Measurements from ENCODE around the gene FGFBP1.

Gene FGFBP1

DNA sequence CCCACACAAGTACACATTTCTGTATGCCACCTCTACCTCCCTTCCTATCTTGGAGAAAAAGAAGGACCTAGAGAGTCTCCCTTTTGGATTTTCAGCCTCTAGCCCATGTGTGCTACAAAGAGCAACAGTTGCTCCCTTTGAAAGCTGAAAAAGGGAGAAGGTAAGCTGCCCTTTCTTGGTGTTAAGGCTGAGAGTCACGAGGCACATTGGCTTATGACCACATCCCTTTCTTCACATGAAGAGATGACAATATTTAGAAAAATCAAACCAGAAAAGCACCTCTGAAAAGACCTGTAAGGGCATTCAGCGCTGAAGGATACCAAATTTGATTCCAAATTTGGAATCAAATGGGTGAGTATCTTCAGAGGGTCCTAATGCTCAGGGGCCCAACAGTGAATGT, 6.4 kb upstream of the FGFBP1 start:
- Histone ChIP-seq H3K4me3 (ENCODE audit: low read length) (no peak overlapping the region), H3K9ac (ENCODE audit: low read depth, low read length) (no peak overlapping the region), H3K27ac (ENCODE audit: low read depth, low read length) (no peak overlapping the region), H3K4me1 (ENCODE audit: insufficient read depth, low read length) (no peaks in the 10 kb centered on the region), H3K36me3 (ENCODE audit: insufficient read depth, low read length) (no peaks in the 10 kb centered on the region), H3K9me3 (ENCODE audit: insufficient read depth, low read depth, low read length) (no peaks in the 10 kb centered on the region), H3K27me3 (ENCODE audit: insufficient read depth, low read length) (no peaks in the 10 kb centered on the region)
- WGBS: 91% methylated on average over 2 of the region's 2 CpGs

DNA sequence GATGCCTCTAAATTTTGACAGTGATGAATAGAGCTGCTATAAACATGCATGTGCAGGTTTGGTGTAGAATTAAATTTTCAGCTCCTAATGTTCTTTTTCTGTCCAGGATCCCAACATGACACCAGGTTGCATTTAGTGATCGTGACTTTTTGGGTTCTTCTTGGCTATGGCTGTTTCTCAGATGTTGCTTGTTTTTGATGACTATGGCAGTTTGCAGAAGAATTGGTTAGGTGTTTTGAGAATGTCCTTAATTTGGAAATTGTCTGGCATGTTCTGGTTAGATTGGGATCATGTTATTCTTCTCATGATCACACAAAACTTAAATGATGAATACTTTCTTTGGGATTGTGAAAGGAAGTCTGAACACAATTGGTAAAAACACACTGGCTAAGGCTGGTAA, 3.7 kb upstream of the FGFBP1 start:
- Histone ChIP-seq H3K27ac (ENCODE audit: low read depth, low read length) (no peak overlapping the region), H3K4me3 (ENCODE audit: low read length) (no peak overlapping the region), H3K27me3 (ENCODE audit: insufficient read depth, low read length) (no peaks in the 10 kb centered on the region), H3K36me3 (ENCODE audit: insufficient read depth, low read length) (no peaks in the 10 kb centered on the region), H3K4me1 (ENCODE audit: insufficient read depth, low read length) (peaks cover 9% of the 10 kb centered on the region; the same call in 1 of the 2 replicates), H3K9me3 (ENCODE audit: insufficient read depth, low read depth, low read length) (no peaks in the 10 kb centered on the region), H3K9ac (ENCODE audit: low read depth, low read length) (no peak overlapping the region)
- 100% methylated on average over 1 of the region's 1 CpG for WGBS

DNA sequence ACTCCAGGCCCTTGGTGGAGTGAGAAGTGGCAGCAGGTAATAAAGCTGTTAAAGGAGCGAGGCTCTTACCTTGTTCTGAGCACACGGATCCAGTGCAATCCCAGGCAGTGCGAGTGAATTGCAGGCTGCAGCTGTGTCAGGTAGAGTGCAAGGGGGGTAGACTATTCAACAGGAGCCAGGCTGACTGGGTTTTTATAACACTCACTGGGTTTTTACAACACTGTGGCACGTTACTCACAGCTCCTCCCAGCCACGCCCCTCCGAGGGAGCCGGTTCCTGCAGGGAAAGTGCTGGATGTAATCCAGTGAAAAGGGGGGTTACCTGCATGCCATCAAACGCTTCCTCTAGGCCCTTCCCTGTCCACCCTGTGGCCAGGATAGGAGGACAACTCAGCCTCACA, 358 bp downstream of the FGFBP1 start:
- Histone ChIP-seq H3K27ac (ENCODE audit: low read depth, low read length) (no peak overlapping the region), H3K36me3 (ENCODE audit: insufficient read depth, low read length) (no peaks in the 10 kb centered on the region), H3K27me3 (ENCODE audit: insufficient read depth, low read length) (no peaks in the 10 kb centered on the region), H3K9me3 (ENCODE audit: insufficient read depth, low read depth, low read length) (no peaks in the 10 kb centered on the region), H3K4me3 (ENCODE audit: low read length) (no peak overlapping the region), H3K4me1 (ENCODE audit: insufficient read depth, low read length) (peaks cover 9% of the 10 kb centered on the region; the same call in 1 of the 2 replicates), H3K9ac (ENCODE audit: low read depth, low read length) (no peak overlapping the region)
- WGBS: 37% methylated on average over 8 of the region's 8 CpGs

DNA sequence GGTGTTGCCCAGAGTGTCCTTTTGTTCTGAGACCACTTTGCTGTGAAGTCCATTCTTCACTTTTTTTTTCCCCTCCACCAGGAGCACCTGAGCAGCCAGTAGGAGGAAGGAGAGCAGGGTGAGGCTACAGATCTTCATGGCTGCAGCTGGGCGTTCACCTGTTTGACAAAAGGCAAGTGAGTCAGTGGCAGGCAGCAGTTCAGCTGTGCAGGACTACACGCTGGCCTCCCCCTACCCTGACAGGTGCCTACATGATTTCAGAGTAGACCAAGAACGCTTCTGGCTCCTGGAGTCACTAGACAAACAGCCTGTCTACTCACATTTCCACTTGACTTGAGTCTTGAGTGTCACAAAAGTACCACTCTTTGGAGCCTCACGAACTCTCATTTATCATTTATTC, 2.0 kb downstream of the FGFBP1 start:
- 93% methylated on average over 4 of the region's 4 CpGs for WGBS
- Histone ChIP-seq H3K27ac (ENCODE audit: low read depth, low read length) (no peak overlapping the region), H3K4me3 (ENCODE audit: low read length) (no peak overlapping the region)

DNA sequence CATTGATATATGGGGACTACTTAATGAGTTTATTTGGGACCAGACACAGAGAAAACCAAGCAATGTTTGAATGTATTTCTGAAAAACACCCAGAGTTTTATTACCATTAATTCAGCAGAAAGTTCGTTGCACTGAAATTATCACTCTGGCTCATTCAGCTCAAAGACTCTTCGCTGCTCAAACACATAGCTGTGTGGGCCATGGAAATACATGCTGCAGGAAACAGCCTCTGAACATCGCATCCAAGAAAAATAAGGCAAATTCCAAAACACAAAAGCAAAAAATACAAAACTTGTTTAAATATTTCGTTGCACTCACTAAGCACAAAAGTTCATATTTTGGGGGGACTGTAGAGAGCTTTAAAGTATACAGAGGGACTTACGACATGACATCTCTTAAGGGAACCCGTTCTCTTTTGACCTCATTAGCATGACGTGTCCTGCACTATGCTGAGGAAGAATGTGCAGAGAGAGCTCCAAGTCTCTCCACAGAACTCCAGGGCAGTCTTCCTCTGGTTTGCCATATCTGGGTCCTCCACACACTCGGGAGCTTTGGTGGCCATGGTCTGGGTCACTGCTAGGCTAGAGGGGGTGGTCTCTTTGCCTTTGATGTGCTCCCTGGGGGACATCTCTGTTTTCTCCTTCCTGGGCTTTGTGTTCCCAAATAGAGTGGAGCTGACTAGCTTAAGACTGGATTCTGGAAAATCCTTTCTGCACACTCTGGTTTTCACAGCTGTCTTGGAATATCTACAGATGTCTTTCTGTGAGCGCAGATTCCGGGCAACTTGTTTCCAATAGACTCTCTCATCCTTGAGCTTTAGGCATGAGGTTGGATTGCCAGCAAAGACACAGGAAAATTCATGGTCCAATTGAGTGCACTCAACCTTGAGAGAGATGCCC, 2.8 kb downstream of the FGFBP1 start:
- Histone ChIP-seq H3K27ac (ENCODE audit: low read depth, low read length) (no peak overlapping the region), H3K9me3 (ENCODE audit: insufficient read depth, low read depth, low read length) (no peaks in the 10 kb centered on the region), H3K36me3 (ENCODE audit: insufficient read depth, low read length) (no peaks in the 10 kb centered on the region), H3K27me3 (ENCODE audit: insufficient read depth, low read length) (no peaks in the 10 kb centered on the region), H3K9ac (ENCODE audit: low read depth, low read length) (no peak overlapping the region), H3K4me1 (ENCODE audit: insufficient read depth, low read length) (peaks cover 9% of the 10 kb centered on the region; the same call in 1 of the 2 replicates), H3K4me3 (ENCODE audit: low read length) (no peak overlapping the region)
- WGBS: 94% methylated on average over 10 of the region's 10 CpGs

More for the DNA sequence above, 2.0 kb downstream of the FGFBP1 start:
- Histone ChIP-seq H3K27me3 (ENCODE audit: insufficient read depth, low read length) (no peaks in the 10 kb centered on the region), H3K9me3 (ENCODE audit: insufficient read depth, low read depth, low read length) (no peaks in the 10 kb centered on the region), H3K9ac (ENCODE audit: low read depth, low read length) (no peak overlapping the region), H3K36me3 (ENCODE audit: insufficient read depth, low read length) (no peaks in the 10 kb centered on the region), H3K4me1 (ENCODE audit: insufficient read depth, low read length) (peaks cover 9% of the 10 kb centered on the region; the same call in 1 of the 2 replicates)

DNA sequence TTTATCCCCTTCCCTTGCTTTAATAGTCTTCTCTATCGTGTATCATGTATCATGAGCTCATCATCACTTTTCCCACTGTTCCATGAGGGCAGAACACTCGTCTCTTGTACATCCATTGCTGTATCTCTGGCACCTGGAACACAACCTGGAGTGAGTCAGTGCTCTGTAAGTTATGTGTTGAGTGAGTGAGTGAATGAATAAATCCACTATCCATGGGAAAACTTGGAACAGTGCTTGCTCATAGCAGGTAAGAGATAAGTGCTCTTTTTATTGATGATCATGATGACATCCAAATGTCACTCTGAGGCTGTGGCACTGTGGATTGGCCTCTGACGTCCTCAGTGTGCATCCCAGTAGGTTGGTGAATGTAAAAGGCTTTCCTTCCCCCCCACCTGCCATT, 4.3 kb downstream of the FGFBP1 start:
- no peaks in the 10 kb centered on the region for H3K36me3 ChIP-seq (ENCODE audit: insufficient read depth, low read length)
- no peaks in the 10 kb centered on the region for H3K27me3 ChIP-seq (ENCODE audit: insufficient read depth, low read length)
- peaks cover 9% of the 10 kb centered on the region; the same call in 1 of the 2 replicates for H3K4me1 ChIP-seq (ENCODE audit: insufficient read depth, low read length)
- H3K9me3 ChIP-seq (ENCODE audit: insufficient read depth, low read depth, low read length): no peaks in the 10 kb centered on the region
- H3K4me3 ChIP-seq (ENCODE audit: low read length): no peak overlapping the region
- H3K27ac ChIP-seq (ENCODE audit: low read depth, low read length): no peak overlapping the region
- no peak overlapping the region for H3K9ac ChIP-seq (ENCODE audit: low read depth, low read length)
- 85% methylated on average over 3 of the region's 3 CpGs for WGBS

DNA sequence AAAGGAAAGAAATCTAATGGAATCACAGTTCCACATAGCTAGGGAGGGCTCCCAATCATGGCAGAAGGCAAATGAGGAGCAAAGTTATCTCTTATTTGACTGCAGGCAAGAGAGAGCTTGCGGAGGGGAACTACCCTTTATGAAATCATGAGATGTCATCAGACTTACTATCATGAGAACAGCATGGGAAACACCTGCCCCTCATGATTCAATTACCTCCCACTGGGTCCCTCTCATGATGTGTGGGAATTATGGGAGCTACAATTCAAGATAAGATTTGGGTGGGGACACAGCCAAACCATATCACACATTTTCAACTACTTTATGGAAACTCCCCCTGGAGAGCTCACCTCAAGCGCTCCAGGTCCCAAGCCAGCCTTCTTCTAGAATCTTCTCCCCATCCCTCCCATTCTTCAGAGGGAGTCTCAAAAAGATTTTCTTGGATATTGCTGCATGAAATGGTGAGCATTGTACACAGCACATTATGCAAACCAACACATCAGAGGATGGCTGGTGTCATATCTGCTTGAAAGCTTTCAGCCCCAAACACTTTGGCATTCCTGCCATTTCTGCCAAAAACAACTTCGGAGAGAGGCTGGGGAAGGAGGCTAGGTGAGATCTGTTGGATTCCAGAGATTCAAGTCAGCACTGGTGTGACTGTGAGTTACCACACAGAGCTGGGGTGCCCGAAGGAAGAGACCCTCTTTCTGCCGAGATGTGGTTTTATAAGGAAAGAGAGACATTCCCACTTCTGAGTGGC, 6.9 kb downstream of the FGFBP1 start:
- H3K4me3 ChIP-seq (ENCODE audit: low read length): no peak overlapping the region
- H3K9ac ChIP-seq (ENCODE audit: low read depth, low read length): no peak overlapping the region
- H3K36me3 ChIP-seq (ENCODE audit: insufficient read depth, low read length): no peaks in the 10 kb centered on the region
- H3K27ac ChIP-seq (ENCODE audit: low read depth, low read length): no peak overlapping the region
- H3K9me3 ChIP-seq (ENCODE audit: insufficient read depth, low read depth, low read length): no peaks in the 10 kb centered on the region
- H3K4me1 ChIP-seq (ENCODE audit: insufficient read depth, low read length): no peaks in the 10 kb centered on the region
- H3K27me3 ChIP-seq (ENCODE audit: insufficient read depth, low read length): no peaks in the 10 kb centered on the region
- 97% methylated on average over 5 of the region's 5 CpGs for WGBS

DNA sequence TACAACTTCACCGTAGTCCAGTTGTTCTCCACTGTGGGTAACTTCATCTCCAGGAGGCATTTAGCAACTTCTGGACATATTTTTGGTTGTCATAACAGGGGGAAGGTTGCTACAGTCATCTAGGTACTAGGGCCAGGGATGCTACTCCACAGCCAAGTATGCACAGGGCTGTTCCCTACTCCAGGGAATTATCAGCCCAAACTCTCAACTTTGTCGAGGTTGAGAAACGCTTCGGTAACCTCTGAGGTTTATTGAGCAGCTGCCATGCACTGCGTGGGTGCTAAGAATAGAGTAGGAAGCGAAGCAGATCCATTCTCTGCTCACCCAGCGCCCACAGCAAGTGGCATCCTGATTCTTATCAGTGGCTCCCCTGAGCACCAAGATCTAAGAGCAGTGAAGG, 8.2 kb downstream of the FGFBP1 start:
- no peak overlapping the region for H3K9ac ChIP-seq (ENCODE audit: low read depth, low read length)
- no peak overlapping the region for H3K4me3 ChIP-seq (ENCODE audit: low read length)
- H3K36me3 ChIP-seq (ENCODE audit: insufficient read depth, low read length): no peaks in the 10 kb centered on the region
- WGBS: 91% methylated on average over 7 of the region's 7 CpGs
- H3K4me1 ChIP-seq (ENCODE audit: insufficient read depth, low read length): no peaks in the 10 kb centered on the region
- no peaks in the 10 kb centered on the region for H3K9me3 ChIP-seq (ENCODE audit: insufficient read depth, low read depth, low read length)
- H3K27ac ChIP-seq (ENCODE audit: low read depth, low read length): no peak overlapping the region
- H3K27me3 ChIP-seq (ENCODE audit: insufficient read depth, low read length): no peaks in the 10 kb centered on the region

DNA sequence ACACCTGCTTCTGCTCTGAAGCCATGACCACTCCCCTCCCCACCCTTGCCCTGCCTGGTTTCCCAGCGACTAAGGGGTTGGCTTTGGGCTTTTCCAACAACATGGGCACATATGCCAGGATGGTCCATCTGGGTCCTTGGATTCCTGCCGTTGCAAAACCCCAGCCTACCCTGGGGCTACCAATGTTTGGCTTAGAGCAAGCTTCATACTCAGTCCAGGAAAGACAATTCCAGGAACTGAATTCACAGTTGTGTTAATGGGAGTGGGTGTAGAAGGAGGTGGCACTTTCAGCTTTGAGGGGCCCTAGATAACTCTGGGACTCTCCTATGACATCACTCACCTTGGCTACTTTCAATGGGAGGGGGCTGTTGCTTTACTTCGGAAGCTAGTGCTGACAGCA, 9.0 kb downstream of the FGFBP1 start:
- H3K4me1 ChIP-seq (ENCODE audit: insufficient read depth, low read length): no peaks in the 10 kb centered on the region
- no peak overlapping the region for H3K27ac ChIP-seq (ENCODE audit: low read depth, low read length)

DNA sequence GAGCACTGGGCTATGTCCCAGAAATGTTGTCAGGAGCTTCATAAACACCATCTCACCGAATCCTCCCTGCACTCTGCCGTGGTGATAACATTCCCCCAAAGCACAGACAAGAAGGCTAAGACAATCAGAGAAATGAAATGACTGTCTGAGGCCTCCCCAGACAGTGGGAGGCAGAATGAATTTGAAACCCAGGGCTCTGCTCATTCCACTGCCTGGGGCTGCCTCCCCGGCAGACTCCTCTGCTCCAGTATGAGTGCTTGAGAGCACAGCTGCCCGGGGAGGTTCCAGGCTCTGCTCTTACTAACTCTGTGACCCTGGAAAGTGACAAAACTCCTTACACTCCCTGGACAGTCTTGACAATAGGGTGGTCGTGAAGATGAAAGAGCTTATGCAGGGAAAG, 9.7 kb downstream of the FGFBP1 start:
- H3K9ac ChIP-seq (ENCODE audit: low read depth, low read length): no peak overlapping the region
- no peaks in the 10 kb centered on the region for H3K4me1 ChIP-seq (ENCODE audit: insufficient read depth, low read length)
- H3K9me3 ChIP-seq (ENCODE audit: insufficient read depth, low read depth, low read length): no peaks in the 10 kb centered on the region
- H3K4me3 ChIP-seq (ENCODE audit: low read length): no peak overlapping the region
- no peaks in the 10 kb centered on the region for H3K27me3 ChIP-seq (ENCODE audit: insufficient read depth, low read length)
- H3K27ac ChIP-seq (ENCODE audit: low read depth, low read length): no peak overlapping the region
- 87% methylated on average over 5 of the region's 5 CpGs for WGBS
- no peaks in the 10 kb centered on the region for H3K36me3 ChIP-seq (ENCODE audit: insufficient read depth, low read length)

More for the DNA sequence above, 9.0 kb downstream of the FGFBP1 start:
- no peaks in the 10 kb centered on the region for H3K9me3 ChIP-seq (ENCODE audit: insufficient read depth, low read depth, low read length)
- H3K27me3 ChIP-seq (ENCODE audit: insufficient read depth, low read length): no peaks in the 10 kb centered on the region
- H3K4me3 ChIP-seq (ENCODE audit: low read length): no peak overlapping the region
- no peak overlapping the region for H3K9ac ChIP-seq (ENCODE audit: low read depth, low read length)
- whole genome bisulfite sequencing: 91% methylated on average over 3 of the region's 3 CpGs
- no peaks in the 10 kb centered on the region for H3K36me3 ChIP-seq (ENCODE audit: insufficient read depth, low read length)

DNA sequence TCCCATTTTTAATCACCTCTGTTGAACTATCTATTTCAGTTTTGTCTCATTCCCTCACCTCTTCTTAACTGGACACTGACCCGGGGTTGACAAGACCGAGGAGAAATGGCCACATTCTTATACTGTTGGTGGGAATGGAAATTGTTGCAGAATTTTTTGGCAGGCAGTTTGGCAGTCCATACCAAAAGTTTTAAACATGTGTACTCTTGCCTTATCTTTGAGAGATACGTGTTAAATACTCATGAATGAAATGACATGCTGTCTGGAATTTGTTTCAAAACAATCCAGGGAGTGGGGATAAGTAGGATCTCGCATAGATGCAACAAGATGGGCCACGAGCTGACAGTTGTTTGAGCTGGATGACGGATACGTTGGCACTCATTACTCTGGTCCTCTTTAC, 12.1 kb downstream of the FGFBP1 start:
- Histone ChIP-seq H3K9me3 (ENCODE audit: insufficient read depth, low read depth, low read length) (no peaks in the 10 kb centered on the region), H3K27ac (ENCODE audit: low read depth, low read length) (no peak overlapping the region), H3K4me3 (ENCODE audit: low read length) (no peak overlapping the region), H3K9ac (ENCODE audit: low read depth, low read length) (no peak overlapping the region), H3K4me1 (ENCODE audit: insufficient read depth, low read length) (no peaks in the 10 kb centered on the region), H3K27me3 (ENCODE audit: insufficient read depth, low read length) (no peaks in the 10 kb centered on the region), H3K36me3 (ENCODE audit: insufficient read depth, low read length) (no peaks in the 10 kb centered on the region)
- 89% methylated on average over 7 of the region's 7 CpGs for whole genome bisulfite sequencing

Measured in HUES64 (cell line).